Measurements from ENCODE around the gene CHRM1.

DNA sequence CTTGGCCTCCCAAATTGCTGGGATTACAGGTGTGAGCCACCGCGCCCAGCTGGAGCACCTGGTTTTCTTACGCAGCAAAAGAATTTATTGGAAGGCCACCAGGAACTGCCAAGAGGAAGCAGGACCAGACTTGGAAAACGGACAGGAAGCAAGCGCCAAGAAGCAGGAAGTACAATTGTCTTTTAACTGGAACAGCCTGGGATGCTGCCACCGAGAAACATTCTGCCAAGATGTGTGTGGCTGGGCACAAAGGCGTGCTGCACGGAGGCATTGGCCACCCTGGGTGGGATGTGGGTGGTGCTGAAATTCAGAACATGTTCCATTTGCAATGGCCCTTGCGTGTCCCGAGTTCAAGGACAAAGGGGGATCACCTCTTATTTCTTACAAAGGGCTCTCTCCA, 25.1 kb downstream of the CHRM1 start:
- no peak for TF ChIP-seq POLR2A (IDR thresholded peaks at IDR 0.05)
- TF ChIP-seq, protein P1, sequence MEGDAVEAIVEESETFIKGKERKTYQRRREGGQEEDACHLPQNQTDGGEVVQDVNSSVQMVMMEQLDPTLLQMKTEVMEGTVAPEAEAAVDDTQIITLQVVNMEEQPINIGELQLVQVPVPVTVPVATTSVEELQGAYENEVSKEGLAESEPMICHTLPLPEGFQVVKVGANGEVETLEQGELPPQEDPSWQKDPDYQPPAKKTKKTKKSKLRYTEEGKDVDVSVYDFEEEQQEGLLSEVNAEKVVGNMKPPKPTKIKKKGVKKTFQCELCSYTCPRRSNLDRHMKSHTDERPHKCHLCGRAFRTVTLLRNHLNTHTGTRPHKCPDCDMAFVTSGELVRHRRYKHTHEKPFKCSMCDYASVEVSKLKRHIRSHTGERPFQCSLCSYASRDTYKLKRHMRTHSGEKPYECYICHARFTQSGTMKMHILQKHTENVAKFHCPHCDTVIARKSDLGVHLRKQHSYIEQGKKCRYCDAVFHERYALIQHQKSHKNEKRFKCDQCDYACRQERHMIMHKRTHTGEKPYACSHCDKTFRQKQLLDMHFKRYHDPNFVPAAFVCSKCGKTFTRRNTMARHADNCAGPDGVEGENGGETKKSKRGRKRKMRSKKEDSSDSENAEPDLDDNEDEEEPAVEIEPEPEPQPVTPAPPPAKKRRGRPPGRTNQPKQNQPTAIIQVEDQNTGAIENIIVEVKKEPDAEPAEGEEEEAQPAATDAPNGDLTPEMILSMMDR (IDR thresholded peaks at IDR 0.05), result no peak
